ENCODE measurements around the gene NUDT3.
A peak's percentile ranks its signal among the peaks of the same experiment; 100 is the strongest.
"Not testable (repeated sequence)": the region's sequence is repeated elsewhere in the genome, so short reads cannot be mapped to it uniquely, and the experiment has no call there.

Gene NUDT3

GRCh38 chr6:34252395-34252794, 140.1 kb downstream of the NUDT3 start:
- not testable (repeated sequence) for DNase-seq (ENCODE audit: low spot score)

- no peak for DNase-seq (ENCODE audit: low spot score)
These were observed 142.8 kb downstream of the NUDT3 start for GRCh38 chr6:34249469-34250261.

- peak; percentile 94 for DNase-seq (ENCODE audit: low spot score)
These were observed 143.6 kb downstream of the NUDT3 start, which contains the start of gene SMIM29 for GRCh38 chr6:34248727-34249468. SMIM29 (minus strand) TSS chr6:34249006; CDS start chr6:34247791, 1,215 bp downstream.

DNA sequence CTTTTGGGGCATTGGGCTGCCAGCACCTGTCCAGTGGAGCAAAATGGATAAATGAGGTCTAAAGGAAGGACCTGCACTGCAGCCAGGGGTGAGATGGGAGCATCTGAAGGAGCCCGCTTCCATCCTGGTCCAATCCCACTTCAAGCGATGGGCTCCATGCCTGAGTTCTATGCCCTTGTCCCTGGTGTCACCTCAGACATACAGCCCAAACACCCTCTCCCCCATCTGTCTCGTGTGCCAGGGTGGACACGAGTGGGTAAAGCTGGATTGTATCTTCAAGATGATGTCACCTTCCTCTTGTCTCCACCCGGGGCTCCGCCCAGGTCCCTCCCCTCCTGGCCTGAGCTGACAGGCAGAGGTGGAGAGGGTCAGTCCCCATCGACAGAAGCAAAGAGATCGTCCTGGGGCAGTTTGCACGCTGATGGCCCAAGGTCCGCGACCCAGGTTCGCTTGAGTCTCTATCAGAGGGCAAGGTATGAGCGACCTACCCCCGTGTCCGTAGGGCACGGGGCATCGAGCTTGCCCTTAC, 144.2 kb downstream of the NUDT3 start:
- peak; percentile 31 for DNase-seq (ENCODE audit: low spot score)

DNA sequence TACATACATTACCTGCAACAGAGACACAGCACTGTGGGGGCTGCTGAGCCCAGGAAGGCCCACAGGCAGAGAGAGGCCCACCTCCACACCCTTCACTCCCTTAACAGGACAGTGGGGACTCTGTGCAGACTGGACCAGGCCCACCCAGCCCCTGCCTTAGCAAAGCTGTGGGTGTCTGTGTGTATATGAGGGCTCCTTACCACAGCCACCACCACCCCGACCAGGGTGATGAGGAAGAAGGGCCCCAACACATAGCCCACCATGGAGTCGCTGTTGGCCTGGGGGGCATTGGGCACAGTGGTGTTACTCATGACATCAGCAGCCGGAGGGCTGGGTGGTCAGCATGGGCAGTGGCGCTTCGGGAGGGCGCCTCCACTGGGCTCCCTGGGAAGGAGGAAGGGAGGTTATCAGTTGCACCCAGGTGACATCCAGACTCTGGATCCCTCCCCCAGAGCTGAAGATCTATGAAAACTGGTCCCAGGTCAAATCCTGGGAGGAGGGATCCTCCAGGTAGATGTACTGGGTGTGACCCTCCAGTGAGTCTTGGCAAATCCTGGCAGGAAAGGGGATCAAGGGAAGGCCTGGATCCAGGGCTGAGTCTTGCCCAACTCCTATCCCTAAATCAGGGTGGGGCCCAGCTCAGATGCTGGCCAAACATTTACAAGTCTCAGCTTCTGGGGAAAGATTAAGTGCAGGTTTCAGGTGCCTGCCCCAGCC, 144.8 kb downstream of the NUDT3 start:
- DNase-seq (ENCODE audit: low spot score) = no peak

- DNase-seq (ENCODE audit: low spot score) = peak; percentile 49
These were observed 145.7 kb downstream of the NUDT3 start for GRCh38 chr6:34246563-34247391.

DNA sequence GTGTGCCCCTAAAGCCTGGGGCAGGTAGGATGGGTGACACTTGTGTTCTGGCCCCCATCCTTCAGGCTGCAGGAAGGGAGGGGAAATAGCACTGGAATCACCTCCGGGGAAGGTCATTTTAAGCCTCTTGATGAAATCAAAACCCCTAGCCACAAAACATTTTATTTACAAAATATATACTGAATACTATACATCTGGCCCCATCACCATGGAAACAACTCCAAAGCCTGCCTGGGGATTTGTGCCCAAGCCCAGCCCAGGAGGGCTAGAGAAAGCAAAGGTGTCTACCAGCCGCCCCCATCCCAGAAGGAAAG, 146.3 kb downstream of the NUDT3 start:
- no peak for DNase-seq (ENCODE audit: low spot score)

GRCh38 chr6:34245761-34246140, 146.7 kb downstream of the NUDT3 start:
- DNase-seq (ENCODE audit: low spot score) = not testable (repeated sequence)

GRCh38 chr6:34245032-34245760, 147.3 kb downstream of the NUDT3 start:
- not testable (repeated sequence) for DNase-seq (ENCODE audit: low spot score)

DNA sequence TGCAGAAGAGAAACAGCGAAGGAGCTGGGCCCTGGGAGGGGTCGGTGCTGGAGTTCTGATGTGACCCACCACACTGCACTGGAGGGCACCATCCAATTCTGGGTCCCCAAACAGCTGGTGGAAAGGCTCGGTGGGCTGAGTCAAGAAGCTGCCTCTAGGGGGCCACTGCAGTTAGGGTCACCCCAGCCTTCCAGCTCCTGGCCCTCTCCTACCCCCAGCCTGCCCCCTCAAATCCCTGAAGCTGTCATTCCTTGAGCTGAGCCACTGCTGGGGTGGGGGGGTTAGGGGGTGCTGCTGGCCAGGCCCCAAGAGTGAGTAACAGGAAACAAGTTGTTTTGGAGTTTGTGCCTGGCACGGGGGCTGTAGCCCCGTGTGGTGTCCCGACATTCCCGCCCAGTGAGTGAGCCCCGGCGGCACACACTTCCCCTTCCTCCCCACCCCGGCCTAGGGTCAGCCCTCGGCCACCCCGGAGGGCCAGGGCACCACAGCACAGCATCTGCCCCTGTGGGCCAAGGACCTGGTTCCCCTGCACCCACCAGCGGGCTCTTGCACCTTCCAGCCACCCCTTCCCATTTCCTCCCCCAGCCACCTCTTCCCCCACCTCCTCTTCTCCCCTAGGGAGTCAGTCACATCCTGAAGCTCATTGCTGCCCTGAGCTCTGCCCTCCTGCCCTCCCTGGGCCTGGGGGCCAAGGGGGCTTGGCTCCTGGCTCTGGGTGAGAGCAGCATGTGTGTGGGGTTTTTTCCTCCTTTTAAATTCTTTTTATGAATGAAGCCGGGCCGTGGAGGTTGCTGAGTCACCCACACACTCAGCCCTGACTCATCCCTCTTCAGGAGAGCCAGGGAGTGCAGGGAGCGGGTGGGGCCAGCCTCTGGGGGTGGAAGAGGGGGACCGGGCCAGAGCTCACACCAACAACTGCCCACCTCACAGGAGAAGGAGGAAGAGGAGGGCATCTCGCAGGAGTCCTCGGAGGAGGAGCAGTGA, 148.3 kb downstream of the NUDT3 start:
- DNase-seq (ENCODE audit: low spot score) = peak; percentile 43

GRCh38 chr6:34243131-34243771, 149.2 kb downstream of the NUDT3 start:
- no peak for DNase-seq (ENCODE audit: low spot score)

GRCh38 chr6:34242252-34243130, 150.0 kb downstream of the NUDT3 start:
- DNase-seq (ENCODE audit: low spot score) = no peak

DNA sequence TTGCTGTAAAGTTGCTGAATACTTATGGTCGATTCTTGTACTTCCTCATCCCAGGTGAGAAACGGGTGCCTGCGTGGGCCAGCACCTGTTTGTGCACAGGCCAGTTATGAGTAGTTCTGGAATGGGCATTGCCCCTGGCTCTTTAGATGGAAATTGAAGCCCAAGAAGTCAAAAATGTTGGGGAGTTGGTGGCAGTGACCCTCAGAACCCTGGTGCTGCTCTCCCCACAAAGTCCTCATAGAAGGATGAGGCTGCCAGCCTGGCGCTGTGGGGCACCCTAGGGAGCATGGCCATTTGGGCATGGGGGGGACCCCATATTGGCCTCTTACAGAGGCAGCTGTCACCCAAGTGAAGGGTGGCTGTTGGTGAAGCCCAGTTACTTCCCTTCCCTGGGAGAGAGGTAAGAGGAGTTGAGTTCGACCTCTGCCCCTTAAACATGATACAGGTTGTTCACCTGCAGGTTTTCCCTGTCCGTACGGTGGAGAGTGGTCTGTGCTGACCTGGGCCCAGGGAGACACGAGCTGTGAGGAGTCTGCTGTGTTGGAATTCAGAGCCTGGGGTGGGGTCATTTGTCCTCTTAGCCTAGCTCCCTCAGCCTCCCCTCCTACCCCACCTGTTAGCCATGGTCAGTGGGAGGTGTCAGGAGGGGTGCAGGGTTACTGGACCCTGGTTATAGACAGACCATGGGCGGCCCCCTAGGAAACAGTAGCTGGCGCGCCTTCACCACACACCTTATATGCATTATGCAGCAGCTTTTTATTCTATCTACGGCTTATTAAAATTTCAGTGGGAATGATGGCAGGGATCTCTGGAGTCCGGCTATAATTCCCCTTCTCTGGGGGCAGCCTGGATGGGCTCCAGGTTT, 150.9 kb downstream of the NUDT3 start:
- no peak for DNase-seq (ENCODE audit: low spot score)

GRCh38 chr6:34240329-34241248, 151.9 kb downstream of the NUDT3 start:
- DNase-seq (ENCODE audit: low spot score) = no peak

DNA sequence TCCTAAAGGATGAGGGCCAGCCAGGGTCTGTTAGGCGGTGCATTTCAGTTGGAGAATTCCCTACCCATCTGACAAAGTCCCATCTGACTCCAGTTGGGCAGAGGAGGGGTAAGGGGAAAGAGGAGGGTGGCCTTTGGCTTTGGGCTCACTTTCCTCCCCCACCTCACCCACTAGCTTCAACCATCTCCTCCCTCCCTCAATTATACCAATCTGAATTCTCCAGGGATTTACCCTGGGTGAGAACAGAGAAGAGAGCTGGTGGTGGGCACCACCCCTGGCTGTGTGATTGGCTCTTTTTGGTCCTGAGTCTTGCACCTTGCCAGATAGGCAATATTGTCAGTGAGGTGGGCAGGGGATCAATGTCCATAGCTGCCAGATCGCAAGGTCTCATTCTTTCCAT, 152.6 kb downstream of the NUDT3 start:
- no peak for DNase-seq (ENCODE audit: low spot score)

DNA sequence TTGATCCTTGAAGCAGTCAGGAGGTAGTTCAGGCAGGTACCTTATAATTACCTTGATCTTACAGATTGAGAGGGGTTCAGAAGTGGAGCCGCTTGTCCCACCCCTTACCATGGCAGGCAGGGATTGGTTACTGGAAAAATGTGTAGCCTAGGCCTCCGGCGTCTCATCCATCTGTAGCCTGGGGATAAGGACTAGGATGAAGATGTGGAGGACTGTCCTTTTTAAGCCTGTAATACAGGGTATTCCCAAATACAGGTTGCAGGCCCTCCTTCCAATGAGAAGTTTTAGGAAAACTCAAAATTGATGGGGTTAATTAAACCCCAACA, 153.0 kb downstream of the NUDT3 start:
- no peak for DNase-seq (ENCODE audit: low spot score)
